IMR-90 (cell line): ENCODE measurements around the gene CPSF4L.

ENCODE experiments used
- CEBPB ChIP-seq: IDR thresholded peaks from 2 replicates; pipeline ENCODE4 v1.6.1; 2012; ENCODE audit warnings: low read depth, low read length, improper control_type of control experiment
- CHD1 ChIP-seq: IDR thresholded peaks from 2 replicates; pipeline ENCODE4 v1.6.1; 2012; ENCODE audit warnings: low read depth, low read length, improper control_type of control experiment
- MAFK ChIP-seq: IDR thresholded peaks from 2 replicates; pipeline ENCODE4 v1.6.1; 2012; ENCODE audit warnings: low read depth, low read length, improper control_type of control experiment
- MAZ ChIP-seq: IDR thresholded peaks from 2 replicates; pipeline ENCODE4 v1.6.1; 2012; ENCODE audit warnings: low read depth, mild to moderate bottlenecking, low read length, improper control_type of control experiment, moderate library complexity, borderline replicate concordance
- MXI1 ChIP-seq: IDR thresholded peaks from 2 replicates; pipeline ENCODE4 v1.6.1; 2012; ENCODE audit warnings: low read depth, mild to moderate bottlenecking, low read length, moderate library complexity, borderline replicate concordance
- NFE2L2 ChIP-seq: fragments of 150-350 bp; IDR thresholded peaks from 2 replicates; pipeline ENCODE4 v1.6.1; 2016; ENCODE audit warnings: low read depth, mild to moderate bottlenecking, low read length
- POLR2A ChIP-seq: IDR thresholded peaks from 2 replicates; pipeline ENCODE4 v1.6.1; 2012; ENCODE audit warnings: mild to moderate bottlenecking, low read depth, low read length
- RAD21 ChIP-seq: IDR thresholded peaks from 2 replicates; pipeline ENCODE4 v1.6.1; 2012; ENCODE audit warnings: low read length, improper control_type of control experiment
- RCOR1 ChIP-seq: IDR thresholded peaks from 2 replicates; pipeline ENCODE4 v1.6.1; 2012; ENCODE audit warnings: mild to moderate bottlenecking, low read length, improper control_type of control experiment; ENCODE audit not compliant: insufficient replicate concordance
- SMC3 ChIP-seq: fragments of 150-350 bp; IDR thresholded peaks from 2 replicates; pipeline ENCODE4 v1.6.1; 2016; ENCODE audit warnings: low read depth, mild to moderate bottlenecking, antibody characterized with exemption, low read length, moderate library complexity
- TF ChIP-seq, protein P1 (sequence below): conservative IDR thresholded peaks from 2 replicates; pipeline ENCODE4 v1.5.1; 2012; ENCODE audit warnings: mild to moderate bottlenecking, low read depth, low read length, improper control_type of control experiment
- TF ChIP-seq, protein P2 (sequence below): fragments of 150-350 bp; IDR thresholded peaks from 2 replicates; pipeline ENCODE4 v1.6.1; 2017; ENCODE audit warnings: mild to moderate bottlenecking, antibody characterized with exemption, low read length, low read depth

DNA sequence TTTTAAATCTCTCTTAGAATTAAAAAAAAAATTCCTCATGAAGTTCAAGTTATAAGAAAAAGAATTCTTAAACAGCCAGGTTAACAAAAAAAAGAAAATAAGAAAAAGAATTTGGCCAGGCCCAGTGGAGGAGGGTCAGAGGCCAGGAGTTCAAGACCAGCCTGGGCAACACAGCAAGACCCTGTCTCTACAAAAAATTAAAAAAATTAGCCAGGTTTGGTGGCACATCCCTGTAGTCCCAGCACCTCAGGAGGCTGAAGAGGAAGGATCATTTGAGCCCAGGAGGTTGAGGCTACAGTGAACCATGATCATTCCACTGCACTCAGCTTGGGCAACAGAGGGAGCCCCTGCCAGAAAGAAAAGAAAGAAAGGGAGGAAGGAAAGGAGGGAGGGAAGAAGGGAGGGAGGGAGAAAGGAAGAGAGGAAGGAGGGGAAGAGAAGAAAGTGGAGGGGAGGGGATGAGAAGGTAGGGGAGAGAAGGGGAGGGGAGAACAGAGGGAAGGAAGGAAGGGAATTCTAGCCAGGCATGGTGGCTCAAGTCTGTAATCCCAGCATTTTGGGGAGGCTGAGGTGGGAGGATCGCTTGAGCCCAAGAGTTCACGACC lies 38.0 kb downstream of the CPSF4L start:
- TF ChIP-seq, protein P1, sequence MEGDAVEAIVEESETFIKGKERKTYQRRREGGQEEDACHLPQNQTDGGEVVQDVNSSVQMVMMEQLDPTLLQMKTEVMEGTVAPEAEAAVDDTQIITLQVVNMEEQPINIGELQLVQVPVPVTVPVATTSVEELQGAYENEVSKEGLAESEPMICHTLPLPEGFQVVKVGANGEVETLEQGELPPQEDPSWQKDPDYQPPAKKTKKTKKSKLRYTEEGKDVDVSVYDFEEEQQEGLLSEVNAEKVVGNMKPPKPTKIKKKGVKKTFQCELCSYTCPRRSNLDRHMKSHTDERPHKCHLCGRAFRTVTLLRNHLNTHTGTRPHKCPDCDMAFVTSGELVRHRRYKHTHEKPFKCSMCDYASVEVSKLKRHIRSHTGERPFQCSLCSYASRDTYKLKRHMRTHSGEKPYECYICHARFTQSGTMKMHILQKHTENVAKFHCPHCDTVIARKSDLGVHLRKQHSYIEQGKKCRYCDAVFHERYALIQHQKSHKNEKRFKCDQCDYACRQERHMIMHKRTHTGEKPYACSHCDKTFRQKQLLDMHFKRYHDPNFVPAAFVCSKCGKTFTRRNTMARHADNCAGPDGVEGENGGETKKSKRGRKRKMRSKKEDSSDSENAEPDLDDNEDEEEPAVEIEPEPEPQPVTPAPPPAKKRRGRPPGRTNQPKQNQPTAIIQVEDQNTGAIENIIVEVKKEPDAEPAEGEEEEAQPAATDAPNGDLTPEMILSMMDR: no peak
- TF ChIP-seq POLR2A (no peak), CHD1 (no peak), CEBPB (no peak), MAZ (no peak), RCOR1 (no peak), RAD21 (no peak), MXI1 (no peak), NFE2L2 (no peak), SMC3 (no peak), MAFK (no peak)
- TF ChIP-seq, protein P2, sequence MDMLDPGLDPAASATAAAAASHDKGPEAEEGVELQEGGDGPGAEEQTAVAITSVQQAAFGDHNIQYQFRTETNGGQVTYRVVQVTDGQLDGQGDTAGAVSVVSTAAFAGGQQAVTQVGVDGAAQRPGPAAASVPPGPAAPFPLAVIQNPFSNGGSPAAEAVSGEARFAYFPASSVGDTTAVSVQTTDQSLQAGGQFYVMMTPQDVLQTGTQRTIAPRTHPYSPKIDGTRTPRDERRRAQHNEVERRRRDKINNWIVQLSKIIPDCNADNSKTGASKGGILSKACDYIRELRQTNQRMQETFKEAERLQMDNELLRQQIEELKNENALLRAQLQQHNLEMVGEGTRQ: no peak
